Subcutaneous abdominal adipose tissue (tissue), 5 donors: ENCODE results near the gene SRPRB.
"Not testable (repeated sequence)": the region's sequence is repeated elsewhere in the genome, so short reads cannot be mapped to it uniquely, and the experiment has no call there.

Experiments
- H3K27ac ChIP-seq: one replicate; pipeline ENCODE4 v1.7.0; 2013; ENCODE audit warnings: low read depth, mild to moderate bottlenecking, inconsistent platforms, low read length, moderate library complexity
- H3K27me3 ChIP-seq, 5 donors: one replicate each; pipeline ENCODE4 v1.7.0; 2013; ENCODE audit warnings: low read length in 5 of 5, inconsistent platforms in 1 of 5; ENCODE audit not compliant: control insufficient read depth in 5 of 5, insufficient read depth in 4 of 5
- H3K36me3 ChIP-seq, 5 donors: one replicate each; pipeline ENCODE4 v1.7.0; 2013; ENCODE audit warnings: low read length in 5 of 5; ENCODE audit not compliant: control insufficient read depth in 5 of 5, insufficient read depth in 5 of 5
- H3K4me1 ChIP-seq, 5 donors: one replicate each; pipeline ENCODE4 v1.7.0; 2013; ENCODE audit warnings: low read length in 5 of 5, mild to moderate bottlenecking in 3 of 5, moderate library complexity in 1 of 5; ENCODE audit not compliant: control insufficient read depth in 5 of 5, insufficient read depth in 5 of 5
- H3K4me3 ChIP-seq, 5 donors: one replicate each; pipeline ENCODE4 v1.7.0; 2013; ENCODE audit warnings: low read length in 5 of 5, low read depth in 1 of 5
- H3K9ac ChIP-seq, 5 donors: one replicate each; pipeline ENCODE4 v1.7.0; 2013; ENCODE audit warnings: low read length in 5 of 5, mild to moderate bottlenecking in 4 of 5, moderate library complexity in 3 of 5
- H3K9me3 ChIP-seq, 5 donors: one replicate each; pipeline ENCODE4 v1.7.0; 2013; ENCODE audit warnings: low read length in 5 of 5; ENCODE audit not compliant: control insufficient read depth in 5 of 5
- donor health status: healthy.
- donor health status: healthy.
- donor health status: healthy.
- donor health status: healthy.
- donor health status: healthy.

SRPRB gene

GRCh38 chr3:133777807-133778568, 27.6 kb upstream of the SRPRB start:
- Histone ChIP-seq H3K27ac (no peak overlapping the region), H3K4me1 (no peaks in the 10 kb centered on the region), H3K36me3 (peaks cover 0 to 47% (median 6%) of the 10 kb centered on the region in 5 donors), H3K4me3 (no peak overlapping the region), H3K27me3 (no peaks in the 10 kb centered on the region), H3K9ac (no peak overlapping the region), H3K9me3 (no peaks in the 10 kb centered on the region)

- H3K4me1 ChIP-seq, result no peaks in the 10 kb centered on the region
- H3K9ac ChIP-seq, result no peak overlapping the region
- peaks cover 0 to 3% (median 0%) of the 10 kb centered on the region in 5 donors for H3K27me3 ChIP-seq
- H3K36me3 ChIP-seq, result peaks cover 0 to 46% (median 6%) of the 10 kb centered on the region in 5 donors
- H3K4me3 ChIP-seq, result no peak overlapping the region
- H3K27ac ChIP-seq, result no peak overlapping the region
- H3K9me3 ChIP-seq, result no peaks in the 10 kb centered on the region
Observed at GRCh38 chr3:133779626-133780203, 25.9 kb upstream of the SRPRB start.

GRCh38 chr3:133780756-133781155, 24.9 kb upstream of the SRPRB start:
- peaks cover 0 to 36% (median 6%) of the 10 kb centered on the region in 5 donors for H3K36me3 ChIP-seq
- not testable (repeated sequence) for H3K27me3 ChIP-seq, H3K9ac ChIP-seq, H3K27ac ChIP-seq, H3K4me3 ChIP-seq, H3K4me1 ChIP-seq, H3K9me3 ChIP-seq

- peaks cover 0 to 29% (median 6%) of the 10 kb centered on the region in 5 donors for H3K36me3 ChIP-seq
- no peaks in the 10 kb centered on the region for H3K9me3 ChIP-seq
- H3K27me3 ChIP-seq, result peaks cover 0 to 3% (median 0%) of the 10 kb centered on the region in 5 donors
- H3K4me1 ChIP-seq, result no peaks in the 10 kb centered on the region
- H3K27ac ChIP-seq, result no peak overlapping the region
- H3K9ac ChIP-seq, result no peak overlapping the region
- no peak overlapping the region for H3K4me3 ChIP-seq
Observed at GRCh38 chr3:133781570-133781969, 24.0 kb upstream of the SRPRB start.

GRCh38 chr3:133782454-133782853, 23.2 kb upstream of the SRPRB start:
- no peak overlapping the region for H3K27ac ChIP-seq
- H3K4me3 ChIP-seq, result no peak overlapping the region
- H3K4me1 ChIP-seq, result no peaks in the 10 kb centered on the region
- H3K9ac ChIP-seq, result no peak overlapping the region
- no peaks in the 10 kb centered on the region for H3K9me3 ChIP-seq
- H3K36me3 ChIP-seq, result peaks cover 0 to 20% (median 6%) of the 10 kb centered on the region in 5 donors
- peaks cover 0 to 3% (median 0%) of the 10 kb centered on the region in 5 donors for H3K27me3 ChIP-seq

GRCh38 chr3:133783762-133784161, 21.9 kb upstream of the SRPRB start:
- no peak overlapping the region for H3K27ac ChIP-seq
- H3K4me1 ChIP-seq, result no peaks in the 10 kb centered on the region
- peaks cover 0 to 3% (median 0%) of the 10 kb centered on the region in 5 donors for H3K27me3 ChIP-seq
- H3K9me3 ChIP-seq, result no peaks in the 10 kb centered on the region
- H3K36me3 ChIP-seq, result peaks cover 0 to 7% (median 4%) of the 10 kb centered on the region in 5 donors
- no peak overlapping the region for H3K9ac ChIP-seq
- no peak overlapping the region for H3K4me3 ChIP-seq

- H3K27me3 ChIP-seq, result peaks cover 0 to 3% (median 0%) of the 10 kb centered on the region in 5 donors
- H3K9me3 ChIP-seq, result peaks cover 2 to 16% (median 11%) of the 10 kb centered on the region in 5 donors
- H3K27ac ChIP-seq, result no peak overlapping the region
- no peaks in the 10 kb centered on the region for H3K36me3 ChIP-seq
- no peaks in the 10 kb centered on the region for H3K4me1 ChIP-seq
- H3K9ac ChIP-seq, result no peak overlapping the region
- H3K4me3 ChIP-seq, result no peak overlapping the region
Observed at GRCh38 chr3:133788024-133788423, 17.6 kb upstream of the SRPRB start.

- no peaks in the 10 kb centered on the region for H3K36me3 ChIP-seq
- H3K4me3 ChIP-seq, result peak overlapping the region in 1 of 5 donors; percentile 29
- no peak overlapping the region for H3K27ac ChIP-seq
Observed at GRCh38 chr3:133792171-133792763, 13.3 kb upstream of the SRPRB start.

GRCh38 chr3:133797396-133798105, 8.1 kb upstream of the SRPRB start:
- Histone ChIP-seq H3K9ac (no peak overlapping the region), H3K4me3 (no peak overlapping the region), H3K36me3 (no peaks in the 10 kb centered on the region), H3K4me1 (no peaks in the 10 kb centered on the region), H3K27me3 (no peaks in the 10 kb centered on the region), H3K27ac (no peak overlapping the region), H3K9me3 (peaks cover 0 to under 1% (median under 1%) of the 10 kb centered on the region in 5 donors)

More at GRCh38 chr3:133792171-133792763, 13.3 kb upstream of the SRPRB start:
- Histone ChIP-seq H3K4me1 (no peaks in the 10 kb centered on the region), H3K9me3 (peaks cover 2 to 16% (median 11%) of the 10 kb centered on the region in 5 donors), H3K9ac (no peak overlapping the region), H3K27me3 (no peaks in the 10 kb centered on the region)
